SU-DHL-6 (cell line): ENCODE measurements around the gene CIBAR2.

Experiments used
- H2AFZ ChIP-seq: fragments of 200-600 bp; sonication (generic); 2 replicates; pipeline ENCODE4 v1.6.1; 2014; ENCODE audit warnings: low read depth, mild to moderate bottlenecking, moderate library complexity, mixed read lengths, antibody characterized with exemption, low read length; ENCODE audit not compliant: severe bottlenecking
- H3F3A ChIP-seq: fragments of 200-600 bp; shearing (Covaris generic); 2 replicates; pipeline ENCODE4 v1.6.0; 2016; ENCODE audit warnings: antibody characterized with exemption, mild to moderate bottlenecking; ENCODE audit not compliant: insufficient read depth
- H3K27ac ChIP-seq: fragments of 200-600 bp; sonication (generic); 2 replicates; pipeline ENCODE4 v1.5.1; 2016; ENCODE audit warnings: low read depth, mild to moderate bottlenecking, low read length, moderate library complexity, mixed read lengths
- H3K27me3 ChIP-seq: fragments of 200-600 bp; sonication (generic), shearing (Covaris generic); 2 replicates; pipeline ENCODE4 v1.6.0; 2014; ENCODE audit warnings: mild to moderate bottlenecking, low read length
- H3K36me3 ChIP-seq: fragments of 200-600 bp; sonication (generic); 2 replicates; pipeline ENCODE4 v1.6.1; 2014; ENCODE audit warnings: mild to moderate bottlenecking, low read length, mixed read lengths
- H3K4me2 ChIP-seq: fragments of 300-600, 200-600 bp; shearing (Covaris generic), sonication (generic); 2 replicates; pipeline ENCODE4 v1.6.0; 2014; ENCODE audit warnings: low read length, low read depth, mild to moderate bottlenecking; ENCODE audit not compliant: poor library complexity, severe bottlenecking
- H3K4me3 ChIP-seq: fragments of 200-600 bp; sonication (generic); 2 replicates; pipeline ENCODE4 v1.5.1; 2014; ENCODE audit warnings: antibody characterized with exemption, low read length, mild to moderate bottlenecking, mixed read lengths; ENCODE audit not compliant: insufficient read depth, poor library complexity, severe bottlenecking
- H3K79me2 ChIP-seq: fragments of 200-600 bp; sonication (generic); 2 replicates; pipeline ENCODE4 v1.6.1; 2014; ENCODE audit warnings: mild to moderate bottlenecking, low read length, moderate library complexity; ENCODE audit not compliant: insufficient read depth
- H3K9ac ChIP-seq: fragments of 200-600 bp; sonication (generic); 2 replicates; pipeline ENCODE4 v1.7.0; 2014; ENCODE audit warnings: mild to moderate bottlenecking, low read length
- H3K9me2 ChIP-seq: fragments of 200-600 bp; sonication (generic); replicated peaks from 2 replicates; pipeline ENCODE4 v1.6.1; 2014; ENCODE audit warnings: low read length; ENCODE audit not compliant: insufficient read depth
- H3K9me3 ChIP-seq: fragments of 200-600 bp; sonication (generic); 2 replicates; pipeline ENCODE4 v1.6.1; 2014; ENCODE audit warnings: low read length, mixed read lengths; ENCODE audit not compliant: insufficient read depth
- H4K20me1 ChIP-seq: fragments of 200-600 bp; sonication (generic); 2 replicates; pipeline ENCODE4 v1.6.1; 2014; ENCODE audit warnings: low read depth, mild to moderate bottlenecking, antibody characterized with exemption, low read length, moderate library complexity, mixed read lengths
- CTCF ChIP-seq: fragments of 200-600 bp; sonication (generic); IDR thresholded peaks from one replicate; pipeline ENCODE4 v1.5.1; 2017; ENCODE audit warnings: antibody characterized with exemption, mild to moderate bottlenecking, low read length, moderate library complexity; ENCODE audit not compliant: insufficient read depth, poor library complexity, severe bottlenecking
- EZH2phosphoT487 ChIP-seq: fragments of 200-600 bp; sonication (generic), shearing (Covaris generic); conservative IDR thresholded peaks from 2 replicates; pipeline ENCODE4 v1.6.1; 2018; ENCODE audit warnings: mild to moderate bottlenecking, antibody characterized with exemption, low read length, moderate library complexity, mixed read lengths

Gene CIBAR2

GRCh38 chr16:85136213-85136701 is 24.0 kb upstream of the CIBAR2 start:
- Histone ChIP-seq H3K27me3 (no peaks in the 10 kb centered on the region), H3K9ac (no peak overlapping the region)

GRCh38 chr16:85134789-85135142 is 22.5 kb upstream of the CIBAR2 start:
- H3K27me3 ChIP-seq, result no peaks in the 10 kb centered on the region
- no peaks in the 10 kb centered on the region for H3K36me3 ChIP-seq
- no peak overlapping the region for H3K4me3 ChIP-seq
- H3K9me2 ChIP-seq, result no peaks in the 10 kb centered on the region
- H2AFZ ChIP-seq, result no peak overlapping the region
- no peak overlapping the region for H3K27ac ChIP-seq
- no peak overlapping the region for H3K4me2 ChIP-seq
- no peaks in the 10 kb centered on the region for H3K9me3 ChIP-seq
- no peaks in the 10 kb centered on the region for H3K79me2 ChIP-seq
- no peaks in the 10 kb centered on the region for H3F3A ChIP-seq
- no peaks in the 10 kb centered on the region for H4K20me1 ChIP-seq
- TF ChIP-seq CTCF (no peak), EZH2phosphoT487 (no peak)
- no peak overlapping the region for H3K9ac ChIP-seq

More at GRCh38 chr16:85136213-85136701, 24.0 kb upstream of the CIBAR2 start:
- H4K20me1 ChIP-seq, result no peaks in the 10 kb centered on the region
- no peak overlapping the region for H3K4me2 ChIP-seq
- no peaks in the 10 kb centered on the region for H3K36me3 ChIP-seq
- H3F3A ChIP-seq, result no peaks in the 10 kb centered on the region
- no peak for TF ChIP-seq CTCF
- TF ChIP-seq EZH2phosphoT487, result no peak
- no peak overlapping the region for H3K4me3 ChIP-seq
- H3K79me2 ChIP-seq, result no peaks in the 10 kb centered on the region
- H3K9me2 ChIP-seq, result no peaks in the 10 kb centered on the region
- H3K9me3 ChIP-seq, result no peaks in the 10 kb centered on the region
- no peak overlapping the region for H3K27ac ChIP-seq
- no peak overlapping the region for H2AFZ ChIP-seq

- H3K36me3 ChIP-seq, result no peaks in the 10 kb centered on the region
- H3K9me2 ChIP-seq, result no peaks in the 10 kb centered on the region
- H3K4me2 ChIP-seq, result no peak overlapping the region
- H3K9me3 ChIP-seq, result no peaks in the 10 kb centered on the region
- H3K27ac ChIP-seq, result no peak overlapping the region
- no peak overlapping the region for H3K4me3 ChIP-seq
- TF ChIP-seq EZH2phosphoT487 (no peak), CTCF (no peak)
- no peaks in the 10 kb centered on the region for H4K20me1 ChIP-seq
- no peak overlapping the region for H3K9ac ChIP-seq
- H3K27me3 ChIP-seq, result no peaks in the 10 kb centered on the region
- H2AFZ ChIP-seq, result no peak overlapping the region
- H3F3A ChIP-seq, result no peaks in the 10 kb centered on the region
- H3K79me2 ChIP-seq, result no peaks in the 10 kb centered on the region
Observed at GRCh38 chr16:85134076-85134788, 22.0 kb upstream of the CIBAR2 start.
